Measurements from ENCODE around the gene KCNIP3. TPM values are rescaled to one million over a fixed set of nuclear protein-coding genes. Genes with fewer than 3 reads are reported as not detected.
"Not testable (repeated sequence)": the region's sequence is repeated elsewhere in the genome, so short reads cannot be mapped to it uniquely, and the experiment has no call there.

KCNIP3 gene
- total RNA-seq, 2 donors from 2014 or later: 1.6 to 2.9 TPM

DNA sequence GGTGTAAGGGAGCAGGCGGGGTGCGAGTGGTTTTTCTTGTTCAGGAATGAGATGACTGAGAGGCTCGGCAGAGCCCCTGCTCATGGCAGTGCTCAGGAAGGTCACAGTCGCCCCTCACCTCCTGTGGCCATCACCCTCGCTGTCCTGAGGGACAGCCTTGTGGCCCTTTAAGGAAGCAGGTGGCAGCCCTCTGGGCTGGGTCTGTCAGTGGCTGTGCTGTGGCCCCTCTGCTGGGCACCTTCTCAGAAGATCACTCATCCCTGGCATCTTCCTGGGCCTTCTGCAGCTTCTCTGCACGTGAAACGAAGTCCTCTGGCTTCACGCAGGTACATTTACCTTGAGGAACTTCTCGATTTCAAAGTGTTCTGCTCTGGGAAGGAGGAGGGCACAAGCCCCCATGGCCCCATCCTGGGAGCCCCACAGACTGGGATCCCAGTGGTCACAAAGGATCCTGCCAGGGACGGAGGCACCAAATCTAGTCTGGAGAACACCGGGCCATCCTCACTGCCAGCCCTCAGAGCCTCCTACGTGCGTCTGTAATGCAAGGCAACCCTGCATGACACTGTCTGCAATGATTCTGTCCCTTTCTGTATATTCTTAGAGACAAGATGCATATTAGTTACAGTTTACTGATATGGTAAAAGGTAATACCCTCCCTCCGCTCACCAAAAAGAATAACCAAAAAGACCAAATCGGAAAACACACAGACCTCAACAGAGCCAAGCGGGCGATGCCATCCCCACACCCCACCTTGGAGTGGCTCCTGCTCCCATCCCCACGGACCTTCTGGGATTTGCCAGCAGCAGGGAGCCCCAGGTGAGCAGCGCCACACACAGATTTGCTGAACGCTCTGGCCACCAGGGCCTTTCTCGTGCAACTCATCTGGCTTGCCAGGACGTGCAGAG lies 79.4 kb downstream of the KCNIP3 start:
- no peak for TF ChIP-seq POLR2A (IDR thresholded peaks at IDR 0.05)
- TF ChIP-seq, protein P1, sequence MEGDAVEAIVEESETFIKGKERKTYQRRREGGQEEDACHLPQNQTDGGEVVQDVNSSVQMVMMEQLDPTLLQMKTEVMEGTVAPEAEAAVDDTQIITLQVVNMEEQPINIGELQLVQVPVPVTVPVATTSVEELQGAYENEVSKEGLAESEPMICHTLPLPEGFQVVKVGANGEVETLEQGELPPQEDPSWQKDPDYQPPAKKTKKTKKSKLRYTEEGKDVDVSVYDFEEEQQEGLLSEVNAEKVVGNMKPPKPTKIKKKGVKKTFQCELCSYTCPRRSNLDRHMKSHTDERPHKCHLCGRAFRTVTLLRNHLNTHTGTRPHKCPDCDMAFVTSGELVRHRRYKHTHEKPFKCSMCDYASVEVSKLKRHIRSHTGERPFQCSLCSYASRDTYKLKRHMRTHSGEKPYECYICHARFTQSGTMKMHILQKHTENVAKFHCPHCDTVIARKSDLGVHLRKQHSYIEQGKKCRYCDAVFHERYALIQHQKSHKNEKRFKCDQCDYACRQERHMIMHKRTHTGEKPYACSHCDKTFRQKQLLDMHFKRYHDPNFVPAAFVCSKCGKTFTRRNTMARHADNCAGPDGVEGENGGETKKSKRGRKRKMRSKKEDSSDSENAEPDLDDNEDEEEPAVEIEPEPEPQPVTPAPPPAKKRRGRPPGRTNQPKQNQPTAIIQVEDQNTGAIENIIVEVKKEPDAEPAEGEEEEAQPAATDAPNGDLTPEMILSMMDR (IDR thresholded peaks at IDR 0.05): no peak
- WGBS, 2 donors: 78 to 82% methylated on average over 14 to 22 of the region's 22 CpGs
- Histone ChIP-seq H3K4me3 (no peak overlapping the region), H3K9me3 (no peaks in the 10 kb centered on the region), H3K36me3 (replicated peaks in 1 of 2; ENCODE audit: insufficient read depth in 1 of 2, low read depth in 2 of 2) (no peaks in the 10 kb centered on the region), H3K27me3 (no peaks in the 10 kb centered on the region), H3K27ac (no peak overlapping the region), H3K4me1 (no peaks in the 10 kb centered on the region)
- intact Hi-C loops (cut with DNase I): no loop called here
- ATAC-seq (no peak), DNase-seq (no peak)

DNA sequence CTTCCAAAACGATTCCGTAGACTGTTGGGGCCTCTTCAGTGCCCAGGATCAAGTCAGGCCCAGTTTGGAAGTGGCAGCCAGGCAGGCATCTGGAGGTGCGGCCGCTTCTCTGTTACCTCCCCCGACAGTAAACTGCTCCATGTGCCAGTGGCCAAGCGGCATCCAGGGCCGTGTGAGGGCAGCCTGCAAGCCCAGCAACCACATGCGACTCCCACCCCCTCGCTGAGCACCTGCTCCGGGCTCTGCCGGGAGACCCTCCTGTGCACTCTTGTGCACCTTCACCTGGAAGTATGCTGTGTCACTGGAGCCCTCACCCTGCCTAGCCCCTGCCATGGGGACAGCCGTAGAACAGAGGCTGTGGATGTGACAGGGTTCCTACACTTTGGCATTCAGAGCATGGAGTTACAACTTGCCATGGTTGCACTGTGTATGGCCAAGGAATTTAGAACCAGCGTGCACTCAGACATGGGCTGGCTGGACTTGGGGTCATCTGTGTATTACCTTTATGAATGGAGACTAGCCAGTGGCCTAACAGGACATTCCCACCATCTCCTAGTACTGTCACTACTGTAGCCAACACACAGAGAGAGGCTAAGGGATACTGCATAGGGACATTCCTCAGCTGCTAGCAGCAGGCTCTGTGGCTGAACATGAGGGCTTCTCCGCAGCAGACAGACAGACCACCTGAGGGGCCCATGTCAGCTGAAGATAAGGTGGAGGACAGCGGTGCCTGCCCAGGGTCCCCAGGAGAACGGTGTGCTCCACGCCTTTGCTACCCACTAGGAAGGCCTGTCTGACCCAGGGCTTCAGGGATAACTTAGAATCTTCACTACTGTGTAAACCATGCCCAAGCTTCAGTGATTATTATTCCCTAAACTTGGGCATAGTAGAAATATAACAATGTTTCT lies 80.3 kb downstream of the KCNIP3 start:
- no peak overlapping the region for H3K27ac ChIP-seq
- intact Hi-C loops (cut with DNase I): no loop called here
- 84 to 88% methylated on average over 4 to 17 of the region's 17 CpGs for WGBS, 2 donors
- no peaks in the 10 kb centered on the region for H3K27me3 ChIP-seq
- H3K36me3 ChIP-seq (replicated peaks in 1 of 2; ENCODE audit: insufficient read depth in 1 of 2, low read depth in 2 of 2): no peaks in the 10 kb centered on the region
- H3K4me3 ChIP-seq: no peak overlapping the region
- TF ChIP-seq POLR2A (IDR thresholded peaks at IDR 0.05): no peak
- TF ChIP-seq, protein P1 (IDR thresholded peaks at IDR 0.05): no peak
- DNase-seq (no peak), ATAC-seq (no peak)
- H3K4me1 ChIP-seq: no peaks in the 10 kb centered on the region
- H3K9me3 ChIP-seq: no peaks in the 10 kb centered on the region

DNA sequence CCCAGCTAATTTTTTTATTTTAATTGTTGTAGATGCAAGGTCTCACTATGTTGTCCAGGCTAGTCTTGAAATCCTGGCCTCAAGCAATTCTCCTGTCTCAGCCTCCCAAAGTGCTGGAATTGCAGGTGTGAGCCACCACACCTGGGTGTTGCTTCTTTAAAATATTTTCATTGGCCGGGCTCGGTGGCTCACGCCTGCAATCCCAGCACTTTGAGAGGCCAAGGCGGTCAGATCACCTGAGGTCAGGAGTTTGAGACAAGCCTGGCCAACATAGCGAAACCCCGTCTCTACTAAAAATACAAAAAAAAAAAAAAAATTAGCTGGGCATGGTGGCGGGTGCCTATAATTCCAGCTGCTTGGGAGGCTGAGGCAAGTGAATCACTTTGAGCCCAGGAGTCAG lies 81.1 kb downstream of the KCNIP3 start:
- WGBS, 2 donors: 91 to 93% methylated on average over 7 of the region's 7 CpGs
- H3K27me3 ChIP-seq; DNase-seq; H3K36me3 ChIP-seq (replicated peaks in 1 of 2; ENCODE audit: insufficient read depth in 1 of 2, low read depth in 2 of 2); H3K27ac ChIP-seq; intact Hi-C loops (cut with DNase I); H3K4me1 ChIP-seq; H3K4me3 ChIP-seq; H3K9me3 ChIP-seq; ATAC-seq: not testable (repeated sequence)

DNA sequence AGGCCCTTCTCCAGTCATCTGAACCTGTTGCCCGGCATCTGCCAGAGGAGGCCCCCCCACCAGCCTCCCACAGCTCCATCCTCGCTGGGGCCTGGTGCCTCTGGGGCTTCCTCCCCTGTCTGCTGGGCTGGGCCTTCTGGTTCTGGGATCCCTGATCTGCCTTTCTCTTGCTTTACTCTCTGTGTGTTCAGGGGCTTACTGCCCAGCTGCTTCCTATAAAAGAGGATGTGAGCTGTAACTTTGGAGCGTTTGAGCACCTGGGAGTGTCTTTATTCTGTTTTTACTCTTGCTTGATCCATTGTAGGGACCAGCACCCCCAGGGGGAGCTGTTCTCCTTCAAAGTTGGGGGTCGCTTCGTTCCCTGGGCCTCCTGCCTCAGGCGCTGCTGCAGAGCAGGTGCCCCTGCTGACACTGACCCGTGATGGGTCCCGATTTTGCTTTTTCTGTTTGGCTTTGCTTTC lies 82.3 kb downstream of the KCNIP3 start:
- Histone ChIP-seq H3K4me1 (no peaks in the 10 kb centered on the region), H3K4me3 (no peak overlapping the region), H3K36me3 (replicated peaks in 1 of 2; ENCODE audit: insufficient read depth in 1 of 2, low read depth in 2 of 2) (no peaks in the 10 kb centered on the region), H3K27me3 (no peaks in the 10 kb centered on the region), H3K27ac (no peak overlapping the region), H3K9me3 (no peaks in the 10 kb centered on the region)
- intact Hi-C loops (cut with DNase I): no loop called here
- no peak for ATAC-seq
- DNase-seq: no peak
- WGBS, 2 donors: 59 to 73% methylated on average over 8 of the region's 8 CpGs
- TF ChIP-seq, protein P1 (IDR thresholded peaks at IDR 0.05): no peak
- TF ChIP-seq POLR2A (IDR thresholded peaks at IDR 0.05): no peak

DNA sequence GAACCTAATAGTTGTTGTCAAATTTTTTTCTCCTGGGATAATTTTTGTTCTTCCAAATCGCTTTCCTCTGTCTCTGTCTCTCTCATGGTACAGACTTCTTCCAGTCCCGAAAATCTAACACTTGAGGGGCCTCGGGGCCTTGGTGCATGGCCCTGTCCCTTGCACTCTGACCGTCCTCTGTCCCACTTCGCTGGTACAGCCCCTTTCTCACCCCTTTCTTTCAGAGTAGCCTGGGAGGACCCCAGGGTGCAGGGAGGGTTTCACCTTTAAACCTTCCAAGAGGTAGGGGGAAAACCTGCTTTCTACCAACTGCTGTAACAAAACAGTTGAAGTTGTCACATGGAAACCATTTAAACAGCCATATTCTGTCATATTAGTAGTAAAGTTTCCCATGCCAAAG lies 83.1 kb downstream of the KCNIP3 start:
- no peak overlapping the region for H3K27ac ChIP-seq
- H3K36me3 ChIP-seq (replicated peaks in 1 of 2; ENCODE audit: insufficient read depth in 1 of 2, low read depth in 2 of 2): no peaks in the 10 kb centered on the region
- ATAC-seq (no peak), DNase-seq (no peak)
- H3K4me1 ChIP-seq: no peaks in the 10 kb centered on the region
- no peak overlapping the region for H3K4me3 ChIP-seq
- intact Hi-C loops (cut with DNase I): no loop called here
- no peaks in the 10 kb centered on the region for H3K9me3 ChIP-seq
- no peaks in the 10 kb centered on the region for H3K27me3 ChIP-seq
- 78 to 82% methylated on average over 5 of the region's 5 CpGs for WGBS, 2 donors
- no peak for TF ChIP-seq POLR2A (IDR thresholded peaks at IDR 0.05)
- TF ChIP-seq, protein P1 (IDR thresholded peaks at IDR 0.05): no peak

All from body of pancreas (tissue), 4 donors.